K562 (cell line): ENCODE results near the gene PCMTD2. TPM values are rescaled to one million over a fixed set of nuclear protein-coding genes. Genes with fewer than 3 reads are reported as not detected.

ENCODE experiments used
- ATAC-seq: fragments of 200-7000 bp; cut with Tn5 transposase; 3 replicates; pipeline ENCODE4 v1.9.1; 2020; ENCODE audit warnings: moderate library complexity
- BruUV-seq: library from RNA; stranded (reverse); fragments of 400-500 nt; replicated peaks from 2 replicates; lab custom pipeline; 2021; lab: Mats Ljungman, UMichigan
- CTCF ChIA-PET: fragments of 300-600 bp; formaldehyde crosslinking; extraction: SDS; loops from one replicate; lab custom pipeline; 2021; ENCODE audit warnings: low intra/inter-chr PET ratio; lab: Yijun Ruan, JAX
- POLR2A ChIA-PET: fragments of 300-600, 350-650 bp; sonication (Branson Sonifier 250); formaldehyde crosslinking; extraction: SDS; loops from one replicate; lab custom pipeline; 2021; ENCODE audit warnings: antibody characterized with exemption, inconsistent platforms; lab: Yijun Ruan, JAX
- DNase-seq, 4 experiments: peaks; one replicate each; pipeline versions ENCODE4 v3.0.0 to v3.0.0-alpha.2; 2011 to 2018; ENCODE audit warnings: low spot score in 3 of 4, mixed read lengths in 3 of 4; ENCODE audit errors: extremely low read depth in 1 of 4
- FAIRE-seq: peaks from 2 replicates; lab custom pipeline; 2011; peaks lifted over from hg19 to GRCh38; lab: Jason Lieb, UNC
- H2AFZ ChIP-seq: 2 replicates; pipeline ENCODE4 v1.6.0; 2011; ENCODE audit warnings: low read depth, low read length, control low read depth, inconsistent platforms
- H3K27ac ChIP-seq: fragments of 200-600 bp; 3 replicates; pipeline ENCODE4 v1.8.0; 2011; ENCODE audit warnings: low read depth, mild to moderate bottlenecking, control low read depth, inconsistent platforms, low read length, moderate library complexity, mixed read lengths; ENCODE audit errors: extremely low read depth
- H3K27me3 ChIP-seq, 2 experiments: fragments of 300-600 bp in 1 of 2; 2 replicates in 1 of 2; 3 replicates in 1 of 2; pipeline versions ENCODE4 v1.6.0 to v1.8.0; 2011; ENCODE audit warnings: inconsistent platforms in 2 of 2, low read length in 2 of 2, mild to moderate bottlenecking in 1 of 2, mixed read lengths in 1 of 2, moderate library complexity in 1 of 2; ENCODE audit not compliant: control insufficient read depth in 2 of 2, insufficient read depth in 2 of 2
- H3K36me3 ChIP-seq: fragments of 300-600 bp; 3 replicates; pipeline ENCODE4 v1.8.0; 2011; ENCODE audit warnings: mild to moderate bottlenecking, low read length, inconsistent platforms; ENCODE audit not compliant: control insufficient read depth, insufficient read depth
- H3K4me1 ChIP-seq, 2 experiments: fragments of 200-600 bp in 1 of 2; replicated peaks in 1 of 2; 2 replicates in 1 of 2; 3 replicates in 1 of 2; pipeline versions ENCODE4 v1.5.1 to v1.8.0; 2011; ENCODE audit warnings: inconsistent platforms in 2 of 2, low read length in 2 of 2, mild to moderate bottlenecking in 1 of 2, mixed read lengths in 1 of 2, moderate library complexity in 1 of 2; ENCODE audit not compliant: control insufficient read depth in 2 of 2, insufficient read depth in 2 of 2
- H3K4me2 ChIP-seq: 2 replicates; pipeline ENCODE4 v1.6.1; 2011; ENCODE audit warnings: low read length, control low read depth, inconsistent platforms, mixed read lengths; ENCODE audit not compliant: insufficient read depth
- H3K4me3 ChIP-seq: fragments of 200-600 bp; sonication (generic), shearing (Covaris generic); 2 replicates; pipeline ENCODE4 v1.5.1; 2016; ENCODE audit warnings: control low read depth, inconsistent platforms
- H3K79me2 ChIP-seq: fragments of 200-600 bp; 3 replicates; pipeline ENCODE4 v1.8.0; 2011; ENCODE audit warnings: low read length, inconsistent platforms; ENCODE audit not compliant: control insufficient read depth, insufficient read depth
- H3K9ac ChIP-seq, 2 experiments: 2 replicates each; pipeline versions ENCODE4 v1.6.0 to v1.6.1; 2011; ENCODE audit warnings: low read depth in 2 of 2, low read length in 2 of 2, control low read depth in 1 of 2, inconsistent platforms in 1 of 2, mild to moderate bottlenecking in 1 of 2, mixed read lengths in 1 of 2; ENCODE audit not compliant: insufficient read depth in 1 of 2
- H3K9me1 ChIP-seq: one replicate; pipeline ENCODE4 v1.6.0; 2011; ENCODE audit warnings: inconsistent platforms, mild to moderate bottlenecking, low read length, moderate library complexity; ENCODE audit not compliant: control insufficient read depth, insufficient read depth
- H3K9me3 ChIP-seq: replicated peaks from 2 replicates; pipeline ENCODE4 v1.5.1; 2011; ENCODE audit warnings: low read depth, low read length, inconsistent platforms; ENCODE audit not compliant: control insufficient read depth, insufficient read depth
- H4K20me1 ChIP-seq: replicated peaks from 2 replicates; pipeline ENCODE4 v1.6.1; 2011; ENCODE audit warnings: low read length, inconsistent platforms, mixed read lengths; ENCODE audit not compliant: control insufficient read depth, insufficient read depth
- BCL6 ChIP-seq: fragments of 250-450 bp; sonication (Bioruptor Pico); IDR thresholded peaks from 2 replicates; pipeline ENCODE4 v1.4.0; 2020
- KLF10 ChIP-seq: fragments of 250-450 bp; sonication (Bioruptor Pico); IDR thresholded peaks from 2 replicates; pipeline ENCODE4 v1.6.1; 2021; ENCODE audit warnings: matching md5 sums
- NFRKB ChIP-seq: fragments of 450-650 bp; IDR thresholded peaks from 2 replicates; pipeline ENCODE4 v1.6.1; 2016; ENCODE audit warnings: low read depth
- PHB2 ChIP-seq: fragments of 450-650 bp; IDR thresholded peaks from 2 replicates; pipeline ENCODE4 v1.6.1; 2017; ENCODE audit warnings: low read depth
- RBM39 ChIP-seq: fragments of 200-400 bp; formaldehyde crosslinking; optimal IDR thresholded peaks from 2 replicates; pipeline ENCODE3; 2018; ENCODE audit warnings: low read depth, low read length
- SFPQ ChIP-seq: fragments of 200-400 bp; formaldehyde crosslinking; IDR thresholded peaks from 2 replicates; pipeline ENCODE4 v1.6.1; 2017; ENCODE audit warnings: mild to moderate bottlenecking, low read depth, low read length, moderate library complexity
- TCF7 ChIP-seq: sonication (generic); IDR thresholded peaks from 2 replicates; pipeline ENCODE4 v1.6.1; 2016; ENCODE audit warnings: antibody characterized with exemption, borderline replicate concordance
- U2AF1 ChIP-seq: fragments of 200-400 bp; formaldehyde crosslinking; optimal IDR thresholded peaks from 2 replicates; pipeline ENCODE3; 2017; ENCODE audit warnings: mild to moderate bottlenecking, low read depth, low read length, moderate library complexity
- ZBTB2 ChIP-seq: fragments of 450-650 bp; IDR thresholded peaks from 2 replicates; pipeline ENCODE4 v1.6.1; 2016; ENCODE audit warnings: antibody characterized with exemption
- ZBTB33 ChIP-seq: sonication (generic); formaldehyde crosslinking; IDR thresholded peaks from 2 replicates; pipeline ENCODE4 v1.8.1; 2023; ENCODE audit warnings: mild to moderate bottlenecking, missing genetic modification reagents
- ZNF395 ChIP-seq: fragments of 200-800 bp; sonication (Bioruptor generic); IDR thresholded peaks from 2 replicates; pipeline ENCODE4 v1.6.1; 2017; ENCODE audit warnings: missing genetic modification characterization, missing compliant biosample characterization
- ZNF408 ChIP-seq: fragments of 250-450 bp; sonication (Bioruptor Pico); IDR thresholded peaks from 2 replicates; pipeline ENCODE4 v1.4.0; 2020; ENCODE audit warnings: low read depth, mild to moderate bottlenecking, moderate library complexity
- ZNF655 ChIP-seq: fragments of 250-450 bp; sonication (Bioruptor Pico); IDR thresholded peaks from 2 replicates; pipeline ENCODE4 v1.5.0; 2021
- ZNF696 ChIP-seq: fragments of 250-450 bp; sonication (Bioruptor Pico); conservative IDR thresholded peaks from 2 replicates; pipeline ENCODE4 v1.4.0; 2020; ENCODE audit warnings: mild to moderate bottlenecking, moderate library complexity
- WGBS: fragments of 100-300 bp; shearing (Covaris generic); methylation state at CpG from one replicate; pipeline ENCODE4 v1.1.6; 2016; ENCODE audit warnings: low coverage, mixed read lengths; ENCODE audit not compliant: insufficient coverage; ENCODE audit errors: missing lambda C conversion rate; 5-methylcytosine and 5-hydroxymethylcytosine counted together
- in situ Hi-C: fragments of 300-500 bp; cut with MboI; formaldehyde crosslinking; loops from 4 replicates; pipeline ENCODE4 v1.15.0; 2018; ENCODE audit warnings: inconsistent platforms, mixed read lengths
- intact Hi-C: fragments of 100-400 bp; cut with micrococcal nuclease; formaldehyde crosslinking; loops from 2 replicates; pipeline ENCODE4 v1.14.2; 2022
- polyA plus RNA-seq, 8 experiments: library from polyadenylated mRNA; depleted of rRNA in 4 of 8; stranded (reverse) in 5 of 8; unstranded in 3 of 8; fragments of >200 nt; fragmentation: Nextera tagmentation in 2 of 8; fragmentation: Illumina TruSeq in 1 of 8; extraction: Ambion mirVana in 2 of 8; extraction: Trizol in 1 of 8; gene quantifications; 2 replicates each; pipeline versions ENCODE4 v1.2.1 to v1.2.3, GENCODE V29; 2011 to 2014; ENCODE audit warnings: inconsistent platforms in 1 of 8, missing spikeins in 1 of 8
- total RNA-seq, 7 experiments: library from RNA; depleted of rRNA in 6 of 7; stranded (reverse); fragments of >200 nt in 6 of 7; fragmentation: Illumina TruSeq in 2 of 7; extraction: Trizol in 2 of 7; gene quantifications; 2 replicates each; pipeline versions ENCODE4 v1.2.1 to v1.2.3, GENCODE V29; 2011 to 2021; ENCODE audit warnings: low replicate concordance in 1 of 7

The PCMTD2 gene
- total and polyA plus RNA-seq, 9 of the 15 experiments (the other 6 are each of a cell fraction or from before 2014, with no cell fraction given): 11.3 to 49.3 (median 28.4) TPM

GRCh38 chr20:64258071-64258823 lies 2.7 kb downstream of the PCMTD2 start:
- no peak overlapping the region for H3K9ac ChIP-seq
- peaks cover 3% of the 10 kb centered on the region; the same call in 2 of the 3 replicates for H3K36me3 ChIP-seq
- intact Hi-C loops (no loop called here), in situ Hi-C loops (loop anchor here (5.0 kb wide), 1 partner anchor 66 kb away; no protein-coding TSS in a partner anchor)
- DNase-seq: no peak
- H2AFZ ChIP-seq: no peak overlapping the region
- H3K9me1 ChIP-seq: no peaks in the 10 kb centered on the region
- no peaks in the 10 kb centered on the region for H3K27me3 ChIP-seq
- 96% methylated on average over 9 of the region's 9 CpGs for WGBS
- no peaks in the 10 kb centered on the region for H4K20me1 ChIP-seq
- H3K27ac ChIP-seq: no peak overlapping the region
- no peak for FAIRE-seq
- H3K79me2 ChIP-seq: peaks cover 35% of the 10 kb centered on the region
- no peak overlapping the region for H3K4me3 ChIP-seq
- ATAC-seq: no peak
- no peaks in the 10 kb centered on the region for H3K9me3 ChIP-seq
- ChIA-PET POLR2A (interaction anchor here (0.6 kb wide), 1 partner anchor 28 kb away, joined by 3 read pairs; no protein-coding TSS in a partner anchor), CTCF (no interaction called here)
- H3K4me1 ChIP-seq: peaks cover 21 to 24% of the 10 kb centered on the region in 2 experiments
- BruUV-seq: no TSS peak
- no peak overlapping the region for H3K4me2 ChIP-seq
- TF ChIP-seq ZBTB33 (no peak), U2AF1 (no peak), PHB2 (no peak), RBM39 (no peak), TCF7 (no peak), ZNF395 (no peak), BCL6 (CRISPR knock-in tag) (no peak), KLF10 (no peak), SFPQ (no peak), ZNF655 (CRISPR knock-in tag) (no peak), ZNF696 (CRISPR knock-in tag) (no peak), ZBTB2 (no peak), NFRKB (no peak), ZNF408 (no peak)
